ENCODE results near the gene HAO1.
A peak's percentile ranks its signal among the peaks of the same experiment; 100 is the strongest.

GRCh38 chr20:7980332-7981046 is 40.2 kb upstream of the HAO1 start:
- peak; percentile 76 for TF ChIP-seq CTCF (CRISPR knock-in tag; IDR thresholded peaks at IDR 0.05)
- no peak for TF ChIP-seq KLF6 (CRISPR knock-in tag; IDR thresholded peaks at IDR 0.05)
- no peak for TF ChIP-seq SETDB1 (CRISPR knock-in tag; IDR thresholded peaks at IDR 0.05; ENCODE audit: borderline replicate concordance)
- no peak for TF ChIP-seq ZNF598 (CRISPR knock-in tag; IDR thresholded peaks at IDR 0.05; ENCODE audit: borderline replicate concordance)
- no peak for TF ChIP-seq ZFP82 (CRISPR knock-in tag; IDR thresholded peaks at IDR 0.05; ENCODE audit: borderline replicate concordance)
- TF ChIP-seq HINFP (CRISPR knock-in tag; IDR thresholded peaks at IDR 0.05; ENCODE audit: low read depth), result no peak
- TF ChIP-seq TAF1 (CRISPR knock-in tag; IDR thresholded peaks at IDR 0.05), result no peak
